NOMO-1 (cell line): ENCODE results near the gene CDKN3.
"Not testable (repeated sequence)": the region's sequence is repeated elsewhere in the genome, so short reads cannot be mapped to it uniquely, and the experiment has no call there.

Experiments
- DNase-seq, 2 experiments: peaks; one replicate each; lab custom pipeline; 2025; ENCODE audit not compliant: unreplicated experiment in 2 of 2; lab: John Stamatoyannopoulos, UW

The CDKN3 gene

DNA sequence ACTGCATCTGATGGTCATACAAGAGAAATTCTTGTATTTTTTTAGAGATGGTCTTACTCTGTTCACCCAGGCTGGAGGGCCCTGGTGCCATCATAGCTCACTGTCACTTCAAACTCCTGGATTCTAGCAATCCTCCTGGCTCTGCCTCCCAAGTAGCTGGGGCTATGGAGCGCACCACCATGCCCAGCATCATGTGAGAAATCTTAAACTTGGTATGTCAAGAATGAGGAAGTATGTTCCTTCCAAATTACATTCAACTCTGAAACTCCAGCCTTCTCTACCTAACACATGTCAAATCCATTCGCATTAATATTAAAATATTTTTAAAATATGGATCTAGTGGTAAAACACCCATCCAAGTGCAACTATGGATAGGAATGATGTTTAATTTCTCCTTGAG, 27.5 kb upstream of the CDKN3 start:
- DNase-seq: no peak

DNA sequence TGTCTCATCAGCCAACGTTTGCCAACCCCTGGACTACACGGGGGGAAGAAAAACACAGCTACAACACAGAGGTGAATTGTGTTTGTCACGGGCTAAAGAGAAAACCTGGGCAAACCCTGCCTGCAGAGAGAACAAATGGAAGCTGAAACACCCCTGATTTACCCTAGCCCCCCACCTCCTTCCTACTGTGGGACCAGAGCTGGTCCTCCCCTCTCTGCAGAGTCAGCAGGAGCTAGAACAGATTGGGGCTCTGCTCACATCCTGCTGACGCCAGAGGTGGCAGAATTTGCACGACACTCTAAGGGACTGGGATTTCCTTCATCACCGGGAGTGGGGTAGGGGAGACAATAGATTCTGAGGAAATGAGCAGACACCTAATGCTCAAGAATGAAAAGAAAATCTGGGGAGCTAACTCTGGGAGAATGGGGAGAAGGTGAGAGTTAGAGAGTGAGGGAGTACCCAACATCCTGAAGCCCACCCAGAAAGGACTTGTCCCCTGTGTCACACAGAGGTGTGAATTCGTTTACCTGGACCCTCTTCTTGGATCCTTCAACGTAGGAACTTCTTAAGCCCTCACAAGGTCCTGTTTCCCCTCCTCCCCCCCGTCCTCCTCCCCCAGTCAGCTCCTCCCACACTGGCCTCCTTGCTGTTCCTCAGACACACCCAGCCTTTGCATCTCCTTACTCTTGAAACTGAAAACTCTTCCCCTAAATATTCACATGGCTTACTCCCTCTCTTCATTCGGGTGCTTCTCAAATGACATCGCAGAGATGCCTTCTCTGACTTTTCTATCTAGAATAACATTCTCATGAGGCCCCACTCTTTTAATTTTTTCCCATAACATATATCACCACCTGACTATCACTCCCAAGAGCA, 26.2 kb upstream of the CDKN3 start:
- DNase-seq: no peak

DNA sequence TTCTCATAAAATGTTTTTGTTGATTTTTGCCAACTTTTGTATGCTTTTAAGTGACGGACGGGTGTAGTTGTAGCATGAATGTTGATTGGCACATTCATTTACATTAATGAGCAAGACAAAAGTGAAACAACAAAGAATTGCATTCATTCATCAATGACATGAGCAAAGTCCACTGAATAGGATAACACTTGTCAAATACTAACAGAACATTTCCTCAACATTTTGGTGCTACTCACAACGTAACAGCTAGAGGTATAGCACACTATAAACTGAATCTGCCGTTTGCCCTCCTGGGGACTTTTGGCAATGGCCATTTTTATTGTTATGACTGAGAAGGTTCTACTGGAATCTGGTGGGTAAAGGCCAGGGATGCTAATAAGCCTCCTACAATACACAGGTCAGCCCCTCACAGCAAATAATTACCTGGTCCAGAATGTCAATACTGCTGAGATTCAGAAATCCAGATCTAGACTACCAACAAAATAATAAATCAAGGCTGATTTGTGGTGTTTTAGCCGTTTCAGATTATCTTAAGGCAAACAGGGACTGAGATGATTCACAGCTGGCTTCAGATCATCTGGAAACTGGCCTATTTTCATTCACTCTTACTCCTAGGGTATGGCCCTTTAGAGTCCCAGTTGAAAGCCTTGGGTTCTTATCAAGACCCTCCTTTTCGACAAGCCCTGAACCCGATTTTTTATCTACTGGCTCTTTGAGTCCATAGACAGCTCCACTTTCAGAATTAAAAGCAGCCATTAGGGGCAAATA, 22.5 kb upstream of the CDKN3 start:
- DNase-seq: no peak

DNA sequence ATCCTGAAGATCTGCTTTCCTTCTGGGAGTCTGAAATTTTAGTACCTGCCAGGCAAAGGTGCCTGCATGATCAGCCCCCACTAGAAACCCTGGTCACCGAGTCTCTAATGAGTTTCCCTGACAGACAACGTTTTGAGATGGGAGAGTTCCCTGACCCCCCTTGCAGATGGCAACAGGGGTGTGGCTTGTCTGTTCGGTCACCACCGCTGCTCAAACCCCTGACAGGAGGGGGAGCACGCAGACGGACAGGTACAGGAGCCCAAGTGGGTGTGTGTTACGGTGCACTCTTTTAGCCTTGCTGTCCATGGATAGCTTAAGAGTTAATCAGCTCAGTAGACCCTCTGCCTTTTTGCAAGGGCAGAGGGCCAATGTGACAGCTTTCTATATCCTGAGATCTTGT, 19.3 kb upstream of the CDKN3 start:
- DNase-seq: no peak

DNA sequence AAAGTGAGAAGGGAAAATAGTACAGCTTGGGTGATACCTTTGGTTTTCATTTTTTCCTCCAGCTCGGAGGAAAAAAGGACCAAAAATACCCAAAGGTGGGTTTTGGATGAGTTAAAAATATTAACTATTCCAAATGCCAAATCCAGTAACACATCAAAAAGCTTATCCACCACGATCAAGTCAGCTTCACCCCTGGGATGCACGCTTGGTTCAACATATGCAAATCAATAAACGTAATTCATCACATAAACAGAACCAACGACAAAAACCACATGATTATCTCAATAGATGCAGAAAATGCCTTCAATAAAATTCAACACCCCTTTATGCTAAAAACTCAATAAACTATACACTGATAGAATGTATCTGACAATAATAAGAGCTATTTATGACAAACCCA, 17.9 kb upstream of the CDKN3 start:
- not testable (repeated sequence) for DNase-seq

DNA sequence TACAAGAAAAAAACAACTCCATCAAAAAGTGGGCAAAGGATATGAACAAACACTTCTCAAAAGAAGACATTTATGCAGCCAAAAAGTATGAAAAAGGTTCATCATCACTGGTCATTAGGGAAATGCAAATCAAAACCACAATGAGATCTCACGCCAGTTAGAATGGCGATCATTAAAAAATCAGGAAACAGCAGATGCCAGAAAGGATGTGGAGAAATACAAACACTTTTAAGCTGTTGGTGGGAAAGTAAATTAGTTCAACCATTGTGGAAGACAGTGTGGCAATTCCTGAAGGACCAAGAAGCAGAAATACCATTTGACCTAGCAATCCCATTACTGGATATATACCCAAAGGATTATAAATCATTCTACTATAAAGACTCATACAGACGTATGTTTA, 16.2 kb upstream of the CDKN3 start:
- DNase-seq: peak in 1 of 2 experiments; percentile 23

DNA sequence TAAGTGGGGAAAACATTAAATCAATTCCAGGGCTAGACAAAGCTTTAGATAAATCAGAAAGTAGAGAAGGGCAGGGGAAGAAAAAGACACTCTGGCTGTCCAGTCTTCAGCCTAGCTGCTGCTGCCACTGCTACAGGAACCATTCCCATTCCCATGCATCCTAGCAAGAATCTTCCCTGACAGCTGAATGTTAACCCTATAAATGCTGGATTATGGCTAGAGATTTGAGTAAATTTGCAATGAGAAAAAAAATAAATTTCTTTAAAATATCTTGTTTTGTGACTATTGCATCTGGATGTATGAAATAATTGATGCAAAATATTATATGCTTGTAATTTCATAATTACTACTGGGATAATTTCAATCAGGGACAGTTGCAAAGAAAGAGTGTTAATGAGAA, 15.0 kb upstream of the CDKN3 start:
- no peak for DNase-seq

DNA sequence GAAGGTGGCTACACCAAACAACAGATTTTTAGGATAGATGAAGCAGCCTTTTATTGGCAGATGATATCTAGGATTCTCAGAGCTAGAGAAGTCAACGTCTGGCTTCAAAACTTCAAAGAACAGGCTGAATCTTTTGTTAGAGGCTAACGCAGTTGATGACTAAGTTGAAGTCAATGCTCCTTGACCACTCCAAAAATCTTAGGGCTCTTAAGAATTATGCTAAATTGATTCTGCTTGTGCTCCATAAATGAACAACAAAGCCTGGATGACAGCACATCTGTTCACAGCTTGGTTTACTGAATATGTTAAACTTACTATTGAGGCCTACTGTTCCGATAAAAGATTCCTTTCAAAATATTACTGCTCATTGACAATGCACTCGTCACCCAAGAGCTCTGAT, 13.0 kb upstream of the CDKN3 start:
- DNase-seq: no peak

DNA sequence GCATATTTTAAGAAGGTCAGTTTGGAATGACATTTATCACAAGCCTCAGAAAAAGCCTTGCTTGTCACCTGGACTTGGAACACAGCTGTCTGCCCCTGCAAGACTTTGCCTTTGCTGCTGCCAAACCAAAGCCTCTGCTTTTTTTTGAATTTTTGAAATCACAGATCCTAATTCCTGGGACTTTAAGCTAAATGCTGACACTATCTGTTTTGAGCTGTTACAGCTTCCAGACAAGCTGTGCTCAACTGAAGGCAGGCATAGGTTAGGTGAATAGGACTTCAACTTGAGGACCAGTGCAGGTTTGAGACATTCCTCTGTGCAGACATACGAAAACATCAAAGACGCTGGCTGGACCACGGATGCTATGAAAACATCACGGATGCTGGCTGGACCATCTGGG, 11.3 kb upstream of the CDKN3 start:
- DNase-seq: no peak

DNA sequence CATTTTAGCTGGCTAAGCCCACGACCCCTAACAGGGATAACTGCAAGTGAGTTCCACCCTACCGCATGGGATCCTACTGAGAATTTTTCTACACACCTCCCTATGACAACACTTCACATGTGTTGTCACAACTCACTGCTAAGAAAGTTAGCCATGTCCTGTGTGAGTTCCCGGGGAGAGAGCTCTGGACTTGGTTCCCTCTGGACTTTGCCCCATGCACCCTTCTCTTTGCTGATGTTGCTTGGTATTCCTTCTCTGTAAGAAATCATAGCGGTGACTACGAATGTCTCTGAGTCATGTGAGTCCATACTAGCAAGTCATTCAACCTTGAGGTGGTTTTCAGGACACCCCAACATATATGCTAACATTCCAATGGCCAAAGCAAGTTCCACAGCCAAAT, 9.5 kb upstream of the CDKN3 start:
- no peak for DNase-seq

DNA sequence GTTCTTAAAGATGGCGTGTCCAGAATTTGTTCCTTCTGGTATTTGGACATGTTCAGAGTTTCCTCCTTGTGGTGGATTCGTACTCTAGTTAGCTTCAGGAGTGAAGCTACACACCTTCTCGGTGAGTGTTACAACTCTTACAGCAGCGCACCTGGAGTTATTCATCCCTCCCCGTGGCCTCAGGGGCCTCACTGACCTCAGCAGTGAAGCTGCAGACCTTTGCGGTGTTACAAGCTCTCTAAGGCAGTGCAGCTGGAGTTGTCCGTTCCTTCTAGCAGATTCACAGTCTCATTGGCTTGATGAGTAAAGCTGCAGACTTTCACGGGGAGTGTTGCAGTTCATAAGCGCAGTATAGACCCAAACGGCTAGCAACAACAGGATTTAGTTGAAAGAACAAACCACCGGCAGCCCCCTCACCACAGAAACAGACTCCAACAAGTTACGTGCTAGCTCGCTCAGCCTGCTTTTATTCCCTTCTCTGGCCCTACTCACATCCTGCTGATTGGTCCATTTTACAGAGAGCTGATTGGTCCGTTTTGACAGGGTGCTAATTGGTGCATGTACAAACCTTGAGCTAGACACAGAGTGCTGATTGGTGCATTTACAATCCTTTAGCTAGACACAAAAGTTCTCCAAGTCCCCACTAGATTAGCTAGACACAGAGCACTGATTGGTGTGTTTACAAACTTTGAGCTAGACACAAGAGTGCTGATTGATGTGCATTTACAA, 4.5 kb upstream of the CDKN3 start:
- no peak for DNase-seq

DNA sequence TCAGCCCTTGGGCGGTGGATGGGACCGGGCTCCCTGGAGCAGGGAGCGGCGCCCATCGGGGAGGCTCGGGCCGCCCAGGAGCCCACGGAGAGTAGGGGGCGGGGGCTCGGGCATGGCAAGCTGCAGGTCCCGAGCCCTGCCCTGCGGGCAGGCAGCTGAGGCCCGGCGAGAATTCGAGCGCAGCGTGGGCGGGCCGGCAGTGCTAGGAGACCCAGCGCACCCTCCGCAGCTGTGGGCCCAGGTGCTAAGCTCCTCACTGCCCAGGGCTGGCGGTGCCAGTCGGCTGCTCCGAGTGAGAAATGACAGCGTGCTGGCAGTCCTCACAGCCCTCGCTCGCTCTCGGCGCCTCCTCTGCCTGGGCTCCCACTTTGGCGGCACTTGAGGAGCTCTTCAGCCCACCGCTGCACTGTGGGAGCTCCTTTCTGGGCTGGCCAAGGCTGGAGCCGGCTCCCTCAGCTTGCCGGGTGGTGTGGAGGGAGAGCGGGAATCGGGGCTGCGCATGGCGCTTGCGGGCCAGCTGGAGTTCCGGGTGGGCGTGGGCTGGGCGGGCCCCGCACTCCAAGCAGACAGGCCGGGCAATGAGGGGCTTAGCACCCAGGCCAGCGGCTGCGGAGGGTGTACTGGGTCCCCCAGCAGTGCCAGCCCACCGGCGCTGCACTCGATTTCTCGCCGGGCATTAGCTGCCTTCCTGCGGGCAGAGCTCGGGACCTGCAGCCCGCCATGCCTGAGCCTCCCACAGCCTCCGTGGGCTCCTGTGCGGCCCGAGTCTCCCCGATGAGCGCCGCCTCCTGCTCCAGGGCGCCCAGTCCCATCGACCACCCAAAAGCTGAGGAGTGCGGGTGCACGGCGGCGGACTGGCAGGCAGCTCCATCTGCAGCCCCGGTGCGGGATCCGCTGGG, 3.6 kb upstream of the CDKN3 start:
- not testable (repeated sequence) for DNase-seq

DNA sequence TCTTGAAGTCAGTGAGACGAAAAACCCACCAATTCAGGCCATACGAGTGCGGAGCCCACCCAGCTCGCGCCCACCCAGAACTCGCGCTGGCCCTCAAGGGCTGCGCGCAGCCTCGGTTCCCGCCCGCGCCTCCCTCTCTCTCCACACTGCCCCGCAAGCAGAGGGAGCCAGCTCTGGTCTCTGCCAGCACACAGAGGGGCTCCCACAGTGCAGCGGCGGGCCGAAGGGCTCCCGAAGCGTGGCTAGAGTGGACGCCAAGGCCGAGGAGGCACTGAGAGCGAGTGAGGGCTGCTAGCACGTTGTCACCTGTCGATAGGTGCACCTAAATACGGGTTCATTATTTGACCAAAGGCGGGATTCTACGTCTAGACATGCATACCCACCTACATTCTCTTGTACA, 2.2 kb upstream of the CDKN3 start:
- DNase-seq: no peak

DNA sequence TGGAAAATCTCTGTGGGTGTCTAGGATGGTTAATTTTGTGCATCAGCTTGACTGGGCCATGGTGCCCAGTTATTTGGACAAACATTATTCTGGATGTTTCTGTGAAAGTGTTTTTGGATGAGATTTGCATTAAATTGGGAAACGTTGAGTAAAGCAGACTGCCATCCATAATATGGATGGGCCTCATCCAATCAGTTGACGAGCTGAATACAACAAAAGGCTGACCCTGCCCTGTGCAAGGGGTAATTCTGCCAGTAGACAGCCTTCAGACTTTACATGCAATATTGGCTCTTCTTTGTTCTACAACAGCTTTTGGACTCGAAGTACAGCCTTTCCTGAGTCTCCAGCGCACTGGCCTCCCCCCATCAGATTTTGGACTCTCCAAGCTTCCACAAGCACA, 1.5 kb upstream of the CDKN3 start:
- DNase-seq: no peak

DNA sequence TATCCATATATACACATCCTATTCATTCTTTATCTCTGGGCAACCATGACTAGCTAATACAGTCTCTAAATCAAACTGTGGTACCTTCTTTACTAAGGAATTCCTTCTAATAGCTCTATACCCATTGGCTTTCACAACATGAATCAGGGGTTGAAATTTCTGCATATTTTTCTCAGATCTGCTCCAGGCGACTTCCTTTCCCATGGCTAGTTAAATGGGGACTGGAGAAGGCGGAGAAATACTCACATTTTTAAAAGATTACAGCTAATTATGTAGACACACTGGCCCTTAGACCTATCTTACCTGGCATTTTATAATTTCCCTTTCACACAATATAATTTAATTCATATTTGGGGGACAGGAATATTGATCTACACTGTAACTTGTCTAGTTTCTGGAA, 1.1 kb upstream of the CDKN3 start:
- no peak for DNase-seq

DNA sequence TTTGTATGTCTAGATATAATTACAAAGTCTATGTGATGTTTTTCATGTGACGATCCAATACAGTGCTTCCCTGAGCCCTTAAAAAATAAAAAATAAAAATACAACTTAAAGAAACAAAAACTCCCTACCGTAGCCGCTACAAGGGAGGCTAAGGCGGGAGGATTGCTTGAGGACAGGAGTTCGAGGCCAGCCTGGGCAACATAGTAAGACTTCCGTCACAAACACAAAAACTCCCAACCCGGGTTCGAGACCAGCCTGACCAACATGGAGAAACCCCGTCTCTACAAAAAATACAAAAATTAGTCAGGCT, 669 bp upstream of the CDKN3 start:
- DNase-seq: no peak

DNA sequence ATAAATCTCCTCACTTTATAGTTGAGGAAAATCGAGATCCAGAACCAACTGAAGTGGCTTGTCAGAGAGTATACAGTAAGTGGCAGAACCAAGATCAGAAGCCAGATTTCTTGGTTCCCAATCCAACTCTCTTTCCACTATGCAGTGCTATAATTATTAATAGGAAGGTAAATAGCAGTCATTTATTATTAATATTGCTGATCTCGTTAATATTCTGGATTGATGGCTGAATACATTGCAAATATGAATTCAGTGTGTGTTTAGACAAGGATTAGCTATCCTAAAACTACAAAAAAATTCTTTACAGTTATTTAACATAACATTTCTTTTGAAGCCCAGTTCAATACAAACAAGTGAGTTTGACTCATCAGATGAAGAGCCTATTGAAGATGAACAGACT, 2.8 kb downstream of the CDKN3 start:
- no peak for DNase-seq

DNA sequence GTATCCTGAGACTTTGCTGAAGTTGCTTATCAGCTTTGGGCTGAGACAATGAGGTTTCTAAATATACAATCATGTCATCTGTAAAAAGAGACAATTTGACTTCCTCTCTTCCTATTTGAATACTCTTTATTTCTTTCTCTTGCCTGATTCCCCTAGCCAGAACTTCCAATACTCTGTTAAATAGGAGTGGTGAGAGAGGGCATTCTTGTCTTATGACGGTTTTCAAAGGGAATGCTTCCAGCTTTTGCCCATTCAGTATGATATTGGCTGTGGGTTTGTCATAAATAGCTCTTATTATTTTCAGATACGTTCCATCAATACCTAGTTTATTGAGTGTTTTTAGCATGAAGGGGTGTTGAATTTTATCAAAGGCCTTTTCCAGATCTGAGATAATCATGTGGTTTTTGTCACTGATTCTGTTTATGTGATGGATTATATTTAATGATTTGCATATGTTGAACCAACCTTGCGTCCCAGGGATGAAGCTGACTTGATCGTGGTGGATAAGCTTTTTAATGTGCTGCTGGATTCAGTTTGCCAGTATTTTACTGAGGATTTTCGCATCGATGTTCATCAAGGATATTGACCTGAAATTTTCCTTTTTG, 6.7 kb downstream of the CDKN3 start:
- not testable (repeated sequence) for DNase-seq

DNA sequence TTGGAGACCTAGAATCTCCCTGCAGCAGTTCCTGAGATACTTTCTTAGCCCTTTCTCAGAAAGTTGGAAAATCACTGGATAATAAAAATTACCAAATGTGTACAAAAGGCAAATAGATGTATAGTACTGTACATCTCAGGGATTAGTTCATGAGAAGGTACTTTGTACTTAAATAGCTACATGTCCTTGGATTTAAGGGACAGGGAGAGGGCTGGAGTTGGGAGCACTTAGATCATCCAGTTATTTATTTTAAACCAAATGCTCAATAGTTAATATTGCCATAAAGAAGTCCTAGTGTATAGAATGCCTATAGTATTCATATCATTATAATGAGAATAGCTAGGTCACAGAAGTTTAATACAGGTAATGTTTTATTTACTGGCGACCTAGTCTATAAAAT, 13.4 kb downstream of the CDKN3 start:
- DNase-seq: no peak

DNA sequence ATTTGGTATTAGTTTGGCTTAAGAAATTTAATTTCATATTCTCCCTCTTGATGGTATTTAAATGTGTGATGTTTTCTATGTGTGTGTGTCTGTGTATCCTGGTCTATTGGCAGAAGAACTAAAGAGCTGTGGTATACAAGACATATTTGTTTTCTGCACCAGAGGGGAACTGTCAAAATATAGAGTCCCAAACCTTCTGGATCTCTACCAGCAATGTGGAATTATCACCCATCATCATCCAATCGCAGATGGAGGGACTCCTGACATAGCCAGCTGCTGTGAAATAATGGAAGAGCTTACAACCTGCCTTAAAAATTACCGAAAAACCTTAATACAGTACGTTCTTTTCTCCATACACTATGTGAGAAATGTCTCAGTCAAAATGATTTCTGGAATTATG, 14.6 kb downstream of the CDKN3 start:
- DNase-seq: no peak
